ENCODE results near the gene CAMK2A.
A peak's percentile ranks its signal among the peaks of the same experiment; 100 is the strongest.

CAMK2A gene

DNA sequence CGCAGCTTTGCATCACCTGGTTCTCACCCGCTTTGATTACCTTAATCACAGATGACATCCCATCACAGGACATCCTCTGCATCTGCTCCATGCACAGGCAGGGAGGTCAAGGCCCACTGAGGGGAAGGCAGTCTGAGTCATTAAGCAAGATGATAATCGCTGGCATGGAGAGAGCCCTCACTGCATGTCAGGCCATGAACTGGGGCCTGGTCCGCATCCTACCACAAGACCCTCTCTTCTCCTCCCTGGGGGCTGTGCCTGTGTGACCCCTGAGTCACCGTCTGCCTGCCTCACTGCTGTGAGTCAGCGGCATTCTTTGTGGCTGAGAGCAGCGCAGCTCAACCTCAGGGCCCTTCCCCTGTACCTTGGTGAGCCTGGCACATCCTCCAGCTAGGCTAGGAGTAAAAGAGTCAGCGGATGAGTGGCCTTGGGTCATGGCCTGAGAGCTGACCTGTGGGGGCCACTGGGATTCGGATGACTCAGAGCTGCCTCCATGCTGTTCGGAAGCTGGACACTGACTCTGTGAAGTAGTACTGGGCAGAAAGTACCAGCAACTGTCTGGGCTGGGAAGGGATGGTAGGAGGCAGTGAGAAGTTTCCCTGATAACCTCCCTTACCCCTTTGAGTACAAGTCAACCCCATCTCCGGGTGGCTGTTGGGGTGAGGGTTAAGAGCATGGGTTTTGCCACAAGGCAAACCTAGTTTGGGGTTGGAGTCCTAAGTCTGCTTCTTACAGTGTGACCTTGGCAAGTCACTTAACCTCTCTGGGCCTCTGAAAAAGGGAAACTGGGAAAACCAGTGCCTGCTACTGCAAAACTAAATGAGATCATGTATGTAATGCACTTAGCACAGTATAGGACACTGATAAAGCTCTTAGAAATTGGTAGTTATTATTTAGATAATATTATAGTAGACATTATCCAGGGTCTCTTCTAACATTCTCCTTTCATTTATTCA lies 27.8 kb upstream of the CAMK2A start:
- peak; percentile 99 for FAIRE-seq
- peak; percentile 95 for DNase-seq (ENCODE audit: insufficient read length, low spot score)

DNA sequence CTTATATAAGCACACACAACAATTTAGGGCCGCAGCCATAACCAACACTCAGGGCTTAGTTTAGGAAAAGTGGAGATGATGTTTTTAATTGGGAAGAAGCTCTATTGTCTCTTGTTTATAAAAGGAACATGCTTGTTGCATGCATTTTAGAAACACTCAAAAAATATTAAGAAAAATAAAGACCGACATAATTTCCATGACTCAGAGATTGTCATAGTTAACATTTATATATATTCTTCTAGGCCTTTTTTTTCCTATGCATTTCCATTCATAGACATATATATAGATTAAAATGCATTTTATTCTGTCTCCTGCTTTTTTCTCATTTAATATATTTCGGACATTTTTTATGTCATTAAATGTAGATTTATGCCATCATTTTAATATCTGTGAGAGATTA lies 26.7 kb upstream of the CAMK2A start:
- no peak for FAIRE-seq
- no peak for DNase-seq (ENCODE audit: insufficient read length, low spot score)

DNA sequence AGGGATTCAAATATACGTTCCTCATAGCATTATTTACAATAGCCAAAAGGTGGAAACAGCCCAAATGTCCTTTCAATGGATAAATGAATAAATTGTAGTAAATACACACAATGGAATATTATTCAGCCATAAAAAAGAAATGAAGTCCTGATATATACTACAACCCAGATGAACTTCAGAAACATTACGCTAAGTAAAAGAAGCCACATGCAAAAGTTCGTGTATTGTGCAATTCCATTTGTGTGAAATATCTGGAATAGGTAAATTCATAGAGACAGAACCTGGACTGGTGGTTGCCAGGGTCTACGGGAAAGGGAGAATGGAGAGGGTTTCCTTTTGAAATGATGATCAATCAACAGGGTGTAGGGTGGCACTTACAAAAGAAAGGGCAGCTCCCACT lies 25.7 kb upstream of the CAMK2A start:
- FAIRE-seq, result no peak
- no peak for DNase-seq (ENCODE audit: insufficient read length, low spot score)

DNA sequence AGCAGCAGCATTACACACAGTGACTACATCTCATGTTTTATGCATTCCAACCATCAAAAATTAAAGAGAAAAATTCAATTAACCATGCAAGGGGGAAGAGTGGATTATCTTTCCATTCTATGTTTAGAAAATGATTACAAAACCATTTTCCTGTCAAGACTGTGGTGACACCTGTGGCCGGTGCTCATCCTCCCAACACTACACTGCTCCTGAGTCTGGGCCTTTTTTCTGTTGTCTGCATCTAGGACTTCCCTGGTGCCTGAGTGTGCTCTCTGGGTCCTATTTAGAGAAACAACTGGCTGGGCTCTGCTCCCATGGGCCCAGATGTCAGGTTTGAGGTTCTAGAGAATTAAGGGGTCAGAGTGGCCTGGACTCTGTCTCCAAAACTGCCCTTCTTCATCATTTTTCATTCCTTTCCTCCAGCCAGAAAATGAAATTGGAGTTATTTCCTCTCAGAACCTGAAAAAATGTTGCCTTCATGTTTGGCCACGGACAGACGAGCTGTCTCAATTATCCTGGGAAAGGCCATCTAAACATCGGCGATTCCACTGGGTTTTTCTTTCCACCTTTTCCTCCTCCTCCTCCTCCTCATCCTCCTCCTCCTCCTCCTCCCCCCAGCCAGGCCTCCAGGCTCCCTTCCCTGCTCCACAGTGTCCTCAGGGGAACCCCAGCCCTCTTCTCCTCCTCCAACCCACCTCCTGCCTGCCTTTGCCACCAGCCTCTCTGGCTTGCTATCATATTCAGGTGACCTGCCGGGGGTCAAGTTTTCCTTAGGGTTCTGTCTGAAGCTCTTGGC lies 24.5 kb upstream of the CAMK2A start:
- DNase-seq (ENCODE audit: insufficient read length, low spot score), result no peak
- FAIRE-seq, result no peak

DNA sequence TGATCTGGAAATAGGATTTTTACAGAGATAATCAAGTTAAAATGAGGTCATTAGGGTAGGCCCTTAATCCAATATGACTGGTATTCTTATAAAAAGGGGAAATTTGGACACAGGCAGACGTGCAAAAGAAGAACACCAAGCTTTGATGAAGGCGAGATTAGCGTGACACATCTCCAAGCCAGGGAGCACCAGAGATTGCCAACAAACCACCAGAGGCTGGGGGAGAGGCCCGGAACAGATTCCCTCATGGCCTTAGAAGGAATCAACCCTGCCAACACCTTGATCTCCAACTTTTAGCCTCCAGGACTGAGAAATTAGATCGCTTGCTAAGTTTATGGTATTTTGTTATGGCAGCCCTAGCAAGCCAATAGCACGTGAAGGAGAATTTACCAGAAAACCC lies 23.9 kb upstream of the CAMK2A start:
- DNase-seq (ENCODE audit: insufficient read length, low spot score) (no peak), FAIRE-seq (no peak)

DNA sequence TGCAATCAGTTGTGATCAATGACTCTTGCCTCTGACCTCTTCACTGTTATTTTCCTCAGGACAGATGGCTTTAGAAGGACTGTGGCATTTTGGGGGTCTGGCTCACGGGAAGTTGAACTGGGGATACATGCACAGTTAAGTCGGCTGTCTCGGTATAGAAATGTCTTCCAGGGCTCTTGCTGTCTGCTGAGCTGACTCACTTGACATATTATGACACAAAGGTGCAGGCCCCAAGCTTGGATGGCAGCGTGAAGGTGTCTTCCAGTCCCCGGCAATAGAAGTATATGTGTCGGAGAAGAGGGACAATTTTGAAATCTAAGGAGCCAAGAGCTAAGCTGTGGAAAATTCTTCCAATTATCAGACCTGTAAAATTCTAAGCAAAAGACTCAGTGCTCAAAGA lies 22.9 kb upstream of the CAMK2A start:
- no peak for DNase-seq (ENCODE audit: insufficient read length, low spot score)
- FAIRE-seq, result no peak

DNA sequence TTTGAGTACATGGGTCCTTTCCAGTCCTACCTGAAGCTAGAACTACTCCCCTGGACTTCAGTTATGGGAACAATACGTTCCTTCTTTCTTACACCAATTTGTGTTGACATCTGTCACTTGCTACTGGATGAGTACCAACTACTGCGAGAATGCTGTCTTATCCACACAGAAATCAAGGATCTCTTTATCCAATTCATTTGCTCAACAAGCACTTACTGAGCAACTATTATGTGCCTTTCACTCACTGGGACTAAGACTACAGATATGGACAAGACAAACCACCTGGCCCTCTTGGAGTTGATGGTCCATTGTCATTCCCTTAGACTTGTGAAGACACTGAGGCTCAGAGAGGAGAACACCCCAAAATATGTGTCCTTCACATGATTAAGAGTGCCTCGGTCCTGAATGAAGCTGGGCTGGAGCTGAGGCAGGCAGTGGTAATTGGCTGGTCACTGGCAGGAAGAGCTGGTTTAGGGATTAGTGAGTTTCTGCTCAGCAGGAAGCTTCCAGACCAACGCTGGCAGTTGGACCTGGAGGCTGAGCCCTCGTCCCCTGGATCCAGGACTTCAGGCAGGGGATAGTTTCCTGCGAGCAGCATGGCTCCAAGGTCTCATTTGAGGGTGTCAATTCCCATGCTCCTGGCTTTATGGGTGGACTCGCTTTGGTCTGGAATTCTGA lies 21.6 kb upstream of the CAMK2A start:
- DNase-seq (ENCODE audit: insufficient read length, low spot score), result no peak
- FAIRE-seq, result no peak

DNA sequence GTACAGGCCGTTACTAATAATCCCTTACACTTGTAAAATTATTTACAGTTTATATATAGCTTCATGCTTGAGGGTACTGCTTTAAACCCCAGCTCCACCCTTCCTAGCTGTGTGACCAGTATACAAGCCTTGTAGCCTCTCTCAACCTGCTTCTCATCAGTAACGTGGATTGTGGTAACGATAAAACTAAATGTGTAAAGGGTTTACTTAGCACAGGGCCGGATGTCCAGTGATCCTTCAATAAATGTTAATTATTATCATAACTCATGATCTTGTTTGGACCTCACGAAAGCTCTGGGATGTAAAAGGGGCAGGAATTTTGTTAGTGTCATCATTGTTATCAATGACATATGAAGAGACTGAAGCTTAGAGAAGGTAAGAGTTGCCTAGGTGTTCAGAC lies 20.7 kb upstream of the CAMK2A start:
- no peak for FAIRE-seq
- no peak for DNase-seq (ENCODE audit: insufficient read length, low spot score)

DNA sequence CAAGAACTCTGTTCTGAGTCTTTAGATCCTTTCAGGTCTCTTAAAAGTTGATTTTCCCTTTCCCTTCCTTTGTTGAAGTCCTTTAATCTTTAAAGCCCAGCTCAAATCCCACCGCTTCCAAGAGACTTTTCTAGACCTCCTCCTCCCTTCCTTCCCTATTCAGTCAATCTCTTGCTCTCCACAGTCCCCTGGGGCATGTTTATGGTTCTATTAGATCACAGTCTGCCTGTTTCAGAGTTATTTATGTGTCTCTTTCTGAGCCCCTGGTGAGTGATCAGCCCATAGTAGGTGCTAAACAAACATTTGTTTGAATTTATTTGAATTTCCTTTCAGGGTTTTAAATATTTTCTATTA lies 20.3 kb upstream of the CAMK2A start:
- DNase-seq (ENCODE audit: insufficient read length, low spot score) (no peak), FAIRE-seq (no peak)

DNA sequence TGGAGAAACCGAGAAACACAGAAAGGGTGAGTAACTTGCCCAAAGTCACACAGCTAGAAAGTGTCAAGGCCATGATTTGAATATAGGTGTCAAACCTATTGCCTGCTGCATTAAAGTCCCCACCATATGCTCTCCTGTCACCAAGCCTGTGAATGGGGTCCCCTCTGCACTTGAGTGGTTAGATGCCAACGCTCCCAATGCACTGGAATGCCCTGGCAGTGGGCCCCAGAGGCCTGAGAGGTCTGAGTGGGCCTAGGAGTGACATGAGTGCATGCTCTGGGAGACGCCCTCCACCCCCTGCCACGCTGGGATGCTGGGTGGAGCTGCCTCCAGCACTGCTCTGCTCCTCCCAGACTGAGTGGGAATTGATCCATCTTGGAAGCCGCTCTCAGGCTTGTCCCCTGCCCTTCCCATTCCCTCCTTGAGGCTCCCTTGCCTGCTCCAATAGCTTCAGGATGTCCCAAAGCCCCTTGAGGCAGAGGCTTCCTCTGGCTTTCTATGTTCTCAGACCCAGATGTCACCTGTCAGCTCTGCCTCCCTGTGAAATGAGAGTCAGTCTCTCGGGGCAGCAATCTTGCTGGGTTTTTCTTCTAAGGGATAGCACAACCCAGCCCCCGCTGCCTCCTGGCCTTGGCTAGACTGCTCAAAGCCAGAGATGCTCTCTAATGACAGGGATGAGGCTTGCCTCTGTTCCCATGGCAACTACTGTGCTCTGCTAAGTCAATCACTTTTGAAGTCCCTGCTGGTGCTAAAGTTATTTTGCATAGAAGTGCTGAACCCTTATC lies 19.7 kb upstream of the CAMK2A start:
- FAIRE-seq (no peak), DNase-seq (ENCODE audit: insufficient read length, low spot score) (no peak)

DNA sequence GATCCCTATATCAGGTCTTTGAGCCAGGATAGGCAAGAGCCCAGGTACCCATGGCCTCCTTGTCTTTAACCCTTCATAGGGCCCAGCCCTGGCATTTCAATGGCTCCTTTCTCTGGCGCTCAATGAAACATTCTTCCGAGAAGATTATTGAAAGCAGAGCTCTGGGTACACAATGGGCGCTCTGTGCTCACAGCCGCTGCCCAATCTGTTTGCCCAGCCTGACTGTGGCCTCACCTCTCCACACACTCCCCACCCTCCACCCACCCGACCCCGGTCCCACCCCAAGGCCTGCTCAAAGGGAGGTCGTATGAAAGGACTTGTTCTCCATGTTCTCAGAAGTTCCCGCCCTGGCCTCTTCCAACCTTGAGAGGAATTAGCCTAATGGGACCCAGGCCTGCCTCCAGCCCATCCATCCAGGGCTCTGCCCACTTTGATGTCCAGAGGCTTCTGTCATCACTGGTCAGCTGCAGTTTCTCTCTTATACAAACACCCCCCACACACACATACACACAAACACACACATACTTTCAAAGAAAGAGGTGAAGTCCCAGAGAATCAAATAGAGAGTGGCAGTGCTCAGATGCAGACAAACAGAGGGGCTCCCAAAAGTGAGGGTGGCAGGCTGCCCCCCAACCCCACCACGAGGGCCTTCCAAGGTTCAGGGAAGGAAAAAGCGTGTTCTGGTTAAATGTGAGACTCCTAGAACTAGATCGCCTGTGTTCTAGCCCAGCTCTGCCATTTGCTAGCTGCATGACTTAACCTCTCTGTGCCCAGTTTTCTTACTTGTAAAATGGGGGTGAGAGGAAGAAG lies 18.2 kb upstream of the CAMK2A start:
- FAIRE-seq (no peak), DNase-seq (ENCODE audit: insufficient read length, low spot score) (no peak)

DNA sequence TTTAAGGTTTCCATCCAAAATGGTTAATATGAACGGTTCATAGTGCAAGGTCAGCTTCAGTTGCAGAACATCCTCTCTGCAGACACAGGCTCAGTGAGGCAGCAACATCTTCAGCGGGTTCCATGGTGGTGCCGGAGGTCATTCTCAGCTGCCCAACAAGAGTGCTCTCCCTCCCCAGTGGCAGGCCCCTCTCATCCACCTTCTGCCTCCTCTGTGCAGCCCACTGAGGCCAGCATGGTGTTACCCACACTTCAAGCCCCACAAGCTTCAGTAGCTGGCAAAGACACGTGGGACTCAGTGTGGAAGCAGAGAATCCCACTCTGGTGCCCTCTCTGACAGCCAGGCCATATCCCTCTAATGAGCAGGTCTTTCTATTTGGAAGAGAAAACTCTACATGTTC lies 17.2 kb upstream of the CAMK2A start:
- DNase-seq (ENCODE audit: insufficient read length, low spot score) (no peak), FAIRE-seq (no peak)

DNA sequence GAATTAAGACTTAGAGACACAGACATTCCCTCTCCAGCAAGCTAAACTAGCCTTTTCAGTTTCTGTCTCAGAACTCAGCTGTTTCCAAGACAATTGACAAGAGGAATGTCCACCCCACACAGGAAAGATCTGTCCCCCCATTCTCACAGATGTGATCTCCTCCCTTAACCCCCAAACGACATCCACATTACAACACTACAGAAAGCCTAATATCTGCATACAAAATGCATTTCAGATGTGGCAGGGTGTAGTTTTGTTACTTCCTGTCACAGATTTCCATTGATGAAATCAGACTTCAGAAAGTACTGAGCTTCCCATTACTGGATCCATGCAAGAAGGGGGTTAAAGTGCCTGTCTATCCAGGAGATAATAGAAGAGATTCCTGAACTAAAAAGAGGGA lies 16.0 kb upstream of the CAMK2A start:
- FAIRE-seq (peak; percentile 28), DNase-seq (ENCODE audit: insufficient read length, low spot score) (no peak)

DNA sequence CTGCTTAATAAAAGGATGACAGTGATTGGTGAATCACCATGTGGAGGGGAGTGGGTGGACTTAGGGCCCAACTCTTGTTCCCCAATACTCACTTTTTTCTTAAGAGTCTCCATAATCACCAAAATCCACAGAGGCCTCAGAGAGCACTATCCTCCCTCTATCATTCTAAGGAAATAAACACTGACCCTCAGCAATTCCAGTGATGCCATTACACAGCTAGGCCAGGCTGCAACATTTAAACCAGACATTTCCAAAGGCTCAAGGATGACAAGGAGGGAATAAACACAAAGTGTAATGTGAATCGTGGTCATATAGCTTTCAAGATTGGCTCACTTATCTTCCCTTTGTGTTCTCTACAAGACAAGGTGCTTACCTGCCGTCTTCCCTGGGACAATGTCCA lies 15.5 kb upstream of the CAMK2A start:
- FAIRE-seq (no peak), DNase-seq (ENCODE audit: insufficient read length, low spot score) (no peak)

DNA sequence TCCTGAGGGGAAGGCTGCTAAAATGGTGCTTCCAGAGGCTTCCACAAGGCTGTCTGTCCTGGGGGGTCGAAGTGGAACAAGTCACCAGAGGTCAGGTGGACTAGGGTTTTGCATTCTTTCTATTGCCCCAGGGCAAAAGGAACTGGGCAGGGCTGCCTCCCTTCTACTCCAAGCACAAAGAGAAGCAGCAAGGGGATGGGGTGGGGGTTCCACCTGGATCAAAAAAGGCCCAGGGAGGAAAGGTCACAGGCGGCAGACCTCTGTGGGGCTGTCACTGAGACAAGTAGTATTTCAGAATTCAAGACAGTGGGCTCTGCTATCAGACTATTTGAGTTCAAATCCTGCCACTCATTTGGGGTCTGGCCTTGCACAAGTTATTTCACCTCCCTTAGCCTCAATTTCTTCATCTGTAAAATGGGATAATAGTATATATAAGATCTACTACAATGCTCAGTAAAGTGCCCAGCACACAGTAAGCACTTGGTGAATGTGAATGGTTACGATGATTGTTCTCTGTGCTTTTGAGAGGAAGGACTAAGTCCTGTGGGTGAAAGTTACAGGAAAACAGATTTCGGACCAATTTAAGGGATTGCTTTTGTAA lies 15.0 kb upstream of the CAMK2A start:
- DNase-seq (ENCODE audit: insufficient read length, low spot score), result no peak
- no peak for FAIRE-seq

DNA sequence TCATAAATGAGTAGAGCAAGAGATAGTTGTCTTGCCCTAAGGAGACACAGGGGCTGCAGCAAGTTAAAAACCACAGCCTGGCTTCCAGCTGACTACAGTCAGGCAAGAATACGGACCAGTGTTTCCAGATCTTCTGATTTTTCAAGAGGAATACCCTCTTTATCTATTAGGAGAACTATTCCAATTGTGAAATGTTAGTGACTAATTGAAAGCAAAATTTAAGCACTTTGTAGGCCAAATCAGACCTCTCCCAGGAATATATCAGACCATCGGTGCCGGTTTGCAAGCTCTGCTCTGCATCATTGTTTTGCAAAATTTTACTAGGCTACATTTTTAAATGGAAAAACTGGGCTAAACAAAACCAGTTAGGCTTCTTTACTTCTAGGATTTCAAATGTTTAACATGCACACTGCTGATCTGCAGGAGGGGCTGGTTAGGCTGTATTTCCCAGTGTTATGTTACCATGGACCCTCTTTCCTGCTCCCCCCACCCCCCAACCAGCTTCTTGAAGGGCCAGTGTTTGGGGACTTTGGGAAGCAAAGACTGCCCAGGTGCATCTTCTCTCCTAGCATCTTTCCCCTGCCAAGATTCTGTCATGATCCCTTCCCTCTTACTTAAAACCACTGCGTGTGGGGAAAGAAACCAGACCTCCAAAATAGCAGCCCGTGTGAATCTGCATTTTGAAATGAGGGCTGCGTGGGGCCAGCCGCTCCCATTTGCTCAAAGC lies 14.2 kb upstream of the CAMK2A start:
- FAIRE-seq, result no peak
- no peak for DNase-seq (ENCODE audit: insufficient read length, low spot score)

DNA sequence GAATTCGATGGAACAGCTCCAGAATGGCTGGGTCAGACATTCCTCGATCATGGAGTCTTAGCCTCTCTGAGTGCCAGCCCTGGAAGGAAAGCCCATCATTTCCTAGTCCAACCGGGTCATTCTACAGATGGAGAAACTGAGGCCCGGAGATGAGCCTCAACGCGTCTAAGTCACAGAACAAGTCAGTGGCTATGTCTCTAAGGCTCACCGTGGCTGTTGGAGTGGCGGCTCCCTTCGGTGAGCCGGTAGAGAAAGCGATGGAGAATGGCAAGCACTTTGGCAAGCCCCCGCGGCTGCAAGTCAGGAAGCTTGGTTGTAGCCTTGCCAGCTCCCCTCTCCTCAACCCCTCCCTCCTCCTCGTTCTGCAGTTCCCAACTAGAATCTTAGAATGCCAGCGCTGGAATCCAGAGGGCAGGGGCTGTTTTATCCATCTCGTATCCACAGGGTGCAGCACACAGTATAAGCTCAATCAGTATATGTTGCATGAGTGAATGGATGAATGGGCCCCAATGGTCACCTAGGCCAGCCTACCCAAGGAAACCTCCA lies 13.6 kb upstream of the CAMK2A start:
- DNase-seq (ENCODE audit: insufficient read length, low spot score), result no peak
- FAIRE-seq, result no peak

DNA sequence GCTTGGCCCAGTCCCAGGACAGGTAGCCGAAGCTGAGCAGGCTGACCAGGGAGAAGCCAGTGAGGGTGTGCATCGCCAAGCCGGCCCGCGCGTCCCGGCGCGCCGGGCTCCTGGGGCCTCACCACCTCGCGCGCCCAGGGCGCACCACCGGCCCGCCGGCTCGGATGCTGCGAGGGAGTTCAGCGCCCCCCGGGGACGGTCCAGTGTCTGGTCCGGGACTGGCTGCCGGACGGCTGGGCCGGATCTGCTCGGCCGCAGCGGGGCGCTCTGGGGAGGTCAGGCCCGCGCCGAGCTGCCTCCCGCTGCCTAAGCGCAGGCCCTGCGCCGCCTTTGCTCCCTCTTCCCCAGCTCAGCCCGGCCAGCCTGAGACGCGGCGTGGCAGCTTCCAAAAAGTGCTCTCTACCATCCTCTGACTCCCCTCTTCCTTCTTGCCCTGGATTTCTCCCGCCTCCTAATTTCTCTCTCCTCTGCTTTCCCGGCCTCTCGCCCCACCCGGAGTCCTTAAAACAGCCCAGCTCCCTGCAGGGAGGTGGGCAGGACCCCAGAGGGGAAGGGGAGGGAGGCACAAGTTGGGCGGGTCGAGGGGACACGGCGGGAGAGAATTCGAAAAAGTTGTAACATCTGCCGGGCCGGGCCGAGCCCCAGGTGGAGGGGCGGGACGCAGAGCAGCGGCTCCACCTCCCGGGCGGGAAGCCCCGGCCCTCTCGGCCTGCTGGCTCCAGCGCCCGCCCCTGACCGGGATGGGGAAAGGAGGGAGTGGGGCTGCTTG lies 12.9 kb upstream of the CAMK2A start, which contains the start of gene ARSI:
Gene ARSI, minus strand, starts transcription at position 605 of the 769 bp plus-strand sequence. Its CDS starts 532 bp downstream, at position 73.
- DNase-seq (ENCODE audit: insufficient read length, low spot score), result peak; percentile 84
- FAIRE-seq, result peak; percentile 91
